Measurements from ENCODE around the gene PLEKHH1.

PLEKHH1 gene

DNA sequence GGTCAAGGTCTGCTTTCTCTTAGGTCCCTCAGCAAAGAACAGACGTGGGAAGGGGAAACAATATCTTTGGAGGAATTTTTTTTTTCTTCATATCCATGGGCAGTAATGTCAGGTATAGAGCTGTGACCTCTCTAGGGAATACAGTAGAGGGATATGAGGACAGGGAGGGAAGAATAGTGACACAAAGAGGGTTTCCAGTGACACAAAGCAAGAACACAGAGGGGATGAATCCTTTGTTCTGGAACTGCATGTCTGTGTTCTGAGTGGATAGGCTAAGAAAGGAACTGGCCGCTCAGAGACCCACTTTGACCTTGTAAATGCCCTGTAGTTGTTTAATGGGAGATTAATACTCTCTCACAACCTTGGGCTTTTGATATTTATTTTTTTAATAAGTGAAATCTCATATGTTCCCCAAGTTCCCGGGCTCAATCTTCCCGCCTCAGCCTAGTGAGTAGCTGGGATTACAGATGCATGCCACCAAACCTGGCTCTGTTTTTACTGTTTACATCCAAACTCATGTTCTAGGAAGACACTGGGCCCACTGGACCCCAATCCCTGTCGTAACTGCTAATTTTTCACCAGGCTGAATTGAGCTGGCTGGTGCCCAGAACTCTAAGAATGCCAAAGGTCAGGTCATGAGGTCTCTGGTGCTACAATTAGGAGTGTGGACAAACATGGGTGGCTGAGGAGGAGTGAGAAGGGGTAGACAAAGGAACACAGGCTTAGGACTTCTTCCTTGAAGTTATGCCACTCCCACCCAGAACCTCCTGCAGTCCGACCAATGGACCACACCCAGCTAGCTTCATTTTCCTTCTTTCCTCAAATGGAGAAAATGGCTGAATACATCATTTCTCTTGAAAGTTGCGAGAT lies 9.1 kb upstream of the PLEKHH1 start:
- peaks cover 75% of the 10 kb centered on the region for H3K27me3 Mint-ChIP-seq (ENCODE audit: low read depth, poor library complexity)
- no peak overlapping the region for H3K27ac Mint-ChIP-seq
- H3K4me3 Mint-ChIP-seq = no peak overlapping the region
- H3K36me3 Mint-ChIP-seq (ENCODE audit: low read depth) = no peaks in the 10 kb centered on the region
- H3K4me1 Mint-ChIP-seq = peaks cover 6% of the 10 kb centered on the region
- no peak for DNase-seq
- H3K9me3 Mint-ChIP-seq = no peaks in the 10 kb centered on the region
- TF ChIP-seq, protein P1, sequence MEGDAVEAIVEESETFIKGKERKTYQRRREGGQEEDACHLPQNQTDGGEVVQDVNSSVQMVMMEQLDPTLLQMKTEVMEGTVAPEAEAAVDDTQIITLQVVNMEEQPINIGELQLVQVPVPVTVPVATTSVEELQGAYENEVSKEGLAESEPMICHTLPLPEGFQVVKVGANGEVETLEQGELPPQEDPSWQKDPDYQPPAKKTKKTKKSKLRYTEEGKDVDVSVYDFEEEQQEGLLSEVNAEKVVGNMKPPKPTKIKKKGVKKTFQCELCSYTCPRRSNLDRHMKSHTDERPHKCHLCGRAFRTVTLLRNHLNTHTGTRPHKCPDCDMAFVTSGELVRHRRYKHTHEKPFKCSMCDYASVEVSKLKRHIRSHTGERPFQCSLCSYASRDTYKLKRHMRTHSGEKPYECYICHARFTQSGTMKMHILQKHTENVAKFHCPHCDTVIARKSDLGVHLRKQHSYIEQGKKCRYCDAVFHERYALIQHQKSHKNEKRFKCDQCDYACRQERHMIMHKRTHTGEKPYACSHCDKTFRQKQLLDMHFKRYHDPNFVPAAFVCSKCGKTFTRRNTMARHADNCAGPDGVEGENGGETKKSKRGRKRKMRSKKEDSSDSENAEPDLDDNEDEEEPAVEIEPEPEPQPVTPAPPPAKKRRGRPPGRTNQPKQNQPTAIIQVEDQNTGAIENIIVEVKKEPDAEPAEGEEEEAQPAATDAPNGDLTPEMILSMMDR (IDR thresholded peaks at IDR 0.05) = no peak

DNA sequence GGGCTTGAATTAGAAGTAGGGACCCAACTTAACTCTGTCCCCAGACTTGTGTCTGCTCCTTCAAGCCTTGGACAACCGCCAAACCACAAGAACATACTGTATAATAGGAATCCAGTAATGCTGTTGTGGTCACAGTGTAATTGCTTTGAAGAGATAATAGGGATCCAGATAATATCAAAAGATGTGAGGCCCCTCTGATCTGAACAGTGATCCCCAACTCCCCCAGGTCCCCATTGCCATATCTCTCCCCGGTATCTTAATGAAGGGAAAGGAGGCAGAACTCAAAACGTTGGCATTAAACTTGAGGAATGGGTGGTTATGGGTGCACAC lies 8.5 kb upstream of the PLEKHH1 start:
- Mint-ChIP-seq H3K36me3 (ENCODE audit: low read depth) (no peaks in the 10 kb centered on the region), H3K4me3 (no peak overlapping the region), H3K4me1 (peaks cover 6% of the 10 kb centered on the region), H3K9me3 (no peaks in the 10 kb centered on the region), H3K27ac (no peak overlapping the region), H3K27me3 (ENCODE audit: low read depth, poor library complexity) (peaks cover 72% of the 10 kb centered on the region)
- TF ChIP-seq, protein P1 (IDR thresholded peaks at IDR 0.05) = no peak
- no peak for DNase-seq

DNA sequence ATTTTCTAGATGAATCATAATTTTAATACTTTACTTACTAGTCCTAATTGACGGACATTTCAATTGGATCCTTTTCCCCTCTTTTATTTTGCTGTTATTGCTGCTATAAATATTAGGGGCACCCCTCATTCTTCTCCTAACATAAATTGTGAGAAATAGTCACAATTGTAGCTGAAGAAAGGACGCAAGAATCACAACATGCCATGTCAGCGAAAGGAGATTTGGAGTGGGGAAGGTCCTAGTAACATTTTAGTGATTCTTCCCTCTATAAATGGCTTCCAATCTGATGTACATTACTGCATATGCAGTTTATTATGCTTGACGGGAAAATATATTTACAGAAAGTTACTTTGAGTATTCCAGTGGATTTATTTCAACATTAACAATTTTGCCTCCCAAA lies 7.7 kb upstream of the PLEKHH1 start:
- H3K9me3 Mint-ChIP-seq = no peaks in the 10 kb centered on the region
- H3K27ac Mint-ChIP-seq = no peak overlapping the region
- H3K4me3 Mint-ChIP-seq = no peak overlapping the region
- H3K36me3 Mint-ChIP-seq (ENCODE audit: low read depth) = no peaks in the 10 kb centered on the region
- TF ChIP-seq, protein P1 (IDR thresholded peaks at IDR 0.05) = no peak
- H3K4me1 Mint-ChIP-seq = peaks cover 6% of the 10 kb centered on the region
- H3K27me3 Mint-ChIP-seq (ENCODE audit: low read depth, poor library complexity) = peaks cover 66% of the 10 kb centered on the region
- no peak for DNase-seq

DNA sequence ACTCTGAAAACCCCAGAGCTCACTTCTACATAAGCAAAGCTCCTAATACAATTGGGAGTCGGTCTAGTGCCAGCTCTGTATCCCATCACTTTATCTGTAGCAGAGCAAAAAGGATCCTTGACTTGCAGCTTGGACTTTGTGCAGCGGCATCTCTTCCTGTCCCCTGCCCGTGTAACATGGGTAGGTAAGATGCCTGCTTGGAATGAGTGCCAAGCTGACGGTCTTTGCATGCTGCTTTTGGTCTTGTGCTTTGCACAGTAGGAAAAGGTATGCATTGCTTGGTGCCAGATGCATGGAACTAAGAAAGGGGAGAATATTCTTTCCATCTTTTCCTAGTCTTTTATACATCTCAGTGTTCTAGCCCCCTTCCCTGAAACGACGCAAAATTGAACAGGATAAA lies 6.9 kb upstream of the PLEKHH1 start:
- TF ChIP-seq, protein P1 (IDR thresholded peaks at IDR 0.05) = no peak
- H3K36me3 Mint-ChIP-seq (ENCODE audit: low read depth) = no peaks in the 10 kb centered on the region
- no peaks in the 10 kb centered on the region for H3K9me3 Mint-ChIP-seq
- no peak overlapping the region for H3K27ac Mint-ChIP-seq
- H3K4me1 Mint-ChIP-seq = peaks cover 6% of the 10 kb centered on the region
- peaks cover 67% of the 10 kb centered on the region for H3K27me3 Mint-ChIP-seq (ENCODE audit: low read depth, poor library complexity)
- no peak overlapping the region for H3K4me3 Mint-ChIP-seq
- no peak for DNase-seq

DNA sequence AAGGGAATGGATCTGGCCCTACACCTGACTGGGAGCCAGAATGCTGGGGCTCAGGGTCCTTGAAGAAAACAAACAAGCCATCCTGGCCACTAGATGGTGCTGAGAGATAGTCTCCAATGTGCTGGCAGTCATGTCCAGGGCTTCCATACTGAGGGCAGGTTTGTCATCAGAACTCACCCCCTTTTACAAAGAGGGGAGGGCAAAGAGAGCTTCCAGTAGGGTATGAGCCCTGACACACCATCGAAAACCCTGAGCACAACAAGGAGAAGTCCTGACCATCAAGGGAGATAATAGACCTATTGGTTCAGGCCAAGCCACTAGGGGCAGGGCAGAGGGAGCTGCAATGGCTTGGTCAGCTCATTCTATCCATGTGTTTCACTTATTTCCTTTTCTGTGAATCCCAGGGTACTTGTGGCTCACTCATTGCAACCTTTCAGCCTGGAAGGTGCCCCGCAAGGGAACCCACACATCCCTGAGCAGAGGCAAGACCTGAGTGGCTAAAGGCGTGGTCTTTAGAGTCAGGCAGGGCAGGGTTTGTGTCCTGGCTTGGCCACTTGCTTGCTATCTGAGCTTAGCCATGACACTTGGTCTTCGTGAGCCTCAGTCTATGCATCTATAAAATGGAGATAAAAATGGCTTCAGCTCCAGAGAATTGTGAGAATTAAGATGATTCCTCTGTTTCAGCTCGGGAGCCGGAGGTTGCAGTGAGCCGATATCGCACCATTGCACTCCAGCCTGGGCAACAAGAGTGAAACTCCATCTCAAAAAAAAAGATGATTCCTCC lies 6.2 kb upstream of the PLEKHH1 start:
- Mint-ChIP-seq H3K36me3 (ENCODE audit: low read depth) (no peaks in the 10 kb centered on the region), H3K27ac (no peak overlapping the region), H3K4me1 (peaks cover 6% of the 10 kb centered on the region), H3K9me3 (no peaks in the 10 kb centered on the region), H3K4me3 (no peak overlapping the region), H3K27me3 (ENCODE audit: low read depth, poor library complexity) (peaks cover 66% of the 10 kb centered on the region)
- TF ChIP-seq, protein P1 (IDR thresholded peaks at IDR 0.05) = peak; percentile 66
- peak; percentile 36 for DNase-seq

Measured in nephron progenitor cell (in vitro differentiated cells).